Measurements from ENCODE around the gene CYBA.

Gene CYBA

DNA sequence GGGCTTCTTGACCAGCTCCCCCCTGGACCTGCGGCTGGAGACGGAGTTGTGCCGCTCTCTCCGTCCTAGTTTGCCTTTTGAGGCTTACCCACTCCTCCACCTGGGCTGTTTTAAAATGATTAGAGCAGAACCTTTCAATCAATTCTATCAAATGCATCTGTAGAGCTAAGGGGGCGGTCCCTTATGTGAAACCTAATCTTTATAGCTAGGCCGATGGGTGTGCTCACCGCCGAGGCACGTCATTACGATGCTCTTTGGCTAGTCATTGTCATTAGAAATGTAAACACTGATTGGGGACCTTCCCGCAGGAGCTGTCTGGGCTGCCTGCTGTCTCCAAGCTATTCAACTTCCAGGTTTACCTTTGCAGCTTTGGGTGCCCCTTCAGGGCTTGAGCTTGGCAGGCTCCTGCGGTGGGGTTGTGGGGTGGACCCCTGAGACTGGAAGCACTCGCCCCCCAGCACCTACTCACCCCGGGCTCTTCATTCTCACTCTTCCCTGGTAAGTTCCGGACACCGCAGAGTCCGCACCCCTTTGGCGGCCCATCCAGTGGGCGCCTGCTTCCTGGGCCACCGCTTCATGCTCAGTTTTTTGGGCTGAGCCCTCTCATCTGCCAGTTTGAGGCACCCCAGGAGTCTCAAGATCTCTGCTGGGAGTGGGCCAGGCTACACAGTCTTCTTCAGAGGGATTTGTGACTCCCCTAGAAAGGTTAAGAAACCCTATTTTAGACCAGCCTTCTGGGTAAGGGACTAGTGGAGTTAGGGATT, 33.4 kb downstream of the CYBA start:
- TF ChIP-seq, protein P1, sequence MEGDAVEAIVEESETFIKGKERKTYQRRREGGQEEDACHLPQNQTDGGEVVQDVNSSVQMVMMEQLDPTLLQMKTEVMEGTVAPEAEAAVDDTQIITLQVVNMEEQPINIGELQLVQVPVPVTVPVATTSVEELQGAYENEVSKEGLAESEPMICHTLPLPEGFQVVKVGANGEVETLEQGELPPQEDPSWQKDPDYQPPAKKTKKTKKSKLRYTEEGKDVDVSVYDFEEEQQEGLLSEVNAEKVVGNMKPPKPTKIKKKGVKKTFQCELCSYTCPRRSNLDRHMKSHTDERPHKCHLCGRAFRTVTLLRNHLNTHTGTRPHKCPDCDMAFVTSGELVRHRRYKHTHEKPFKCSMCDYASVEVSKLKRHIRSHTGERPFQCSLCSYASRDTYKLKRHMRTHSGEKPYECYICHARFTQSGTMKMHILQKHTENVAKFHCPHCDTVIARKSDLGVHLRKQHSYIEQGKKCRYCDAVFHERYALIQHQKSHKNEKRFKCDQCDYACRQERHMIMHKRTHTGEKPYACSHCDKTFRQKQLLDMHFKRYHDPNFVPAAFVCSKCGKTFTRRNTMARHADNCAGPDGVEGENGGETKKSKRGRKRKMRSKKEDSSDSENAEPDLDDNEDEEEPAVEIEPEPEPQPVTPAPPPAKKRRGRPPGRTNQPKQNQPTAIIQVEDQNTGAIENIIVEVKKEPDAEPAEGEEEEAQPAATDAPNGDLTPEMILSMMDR (IDR thresholded peaks at IDR 0.05; ENCODE audit: control extremely low read depth, extremely low read depth, low read depth, missing control alignments) = no peak
- CTCF ChIA-PET = interaction anchor here (0.8 to 1.5 kb wide), 5 partner anchors 8 to 27 kb away, joined by 3 to 4 read pairs (median 3); no protein-coding TSS in a partner anchor
- no peak for DNase-seq (ENCODE audit: extremely low spot score)
- POLR2A ChIA-PET = no interaction called here

DNA sequence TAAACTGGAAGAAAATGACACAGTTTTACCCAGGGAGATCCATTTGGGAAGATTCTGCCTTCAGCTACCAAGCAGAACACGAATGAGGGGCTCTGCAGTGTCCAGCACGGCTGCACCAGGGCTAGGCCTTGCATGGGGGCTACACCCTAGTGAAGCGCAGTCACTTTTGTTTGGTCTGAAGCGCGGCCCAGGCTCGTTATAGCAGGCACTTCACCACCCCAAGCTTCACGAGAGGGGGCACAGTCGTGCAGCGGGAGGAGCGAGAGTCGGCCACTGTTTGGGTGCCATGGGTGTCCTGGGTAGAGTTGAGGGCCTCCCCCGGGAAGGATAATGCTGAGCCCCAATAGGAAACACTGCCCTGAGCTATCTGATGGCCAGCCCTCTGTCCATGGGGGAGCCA, 34.1 kb downstream of the CYBA start:
- TF ChIP-seq, protein P1 (IDR thresholded peaks at IDR 0.05; ENCODE audit: control extremely low read depth, extremely low read depth, low read depth, missing control alignments) = no peak
- CTCF ChIA-PET = interaction anchor here (1.1 to 1.5 kb wide), 4 partner anchors 8 to 27 kb away, joined by 3 to 4 read pairs (median 4); no protein-coding TSS in a partner anchor

DNA sequence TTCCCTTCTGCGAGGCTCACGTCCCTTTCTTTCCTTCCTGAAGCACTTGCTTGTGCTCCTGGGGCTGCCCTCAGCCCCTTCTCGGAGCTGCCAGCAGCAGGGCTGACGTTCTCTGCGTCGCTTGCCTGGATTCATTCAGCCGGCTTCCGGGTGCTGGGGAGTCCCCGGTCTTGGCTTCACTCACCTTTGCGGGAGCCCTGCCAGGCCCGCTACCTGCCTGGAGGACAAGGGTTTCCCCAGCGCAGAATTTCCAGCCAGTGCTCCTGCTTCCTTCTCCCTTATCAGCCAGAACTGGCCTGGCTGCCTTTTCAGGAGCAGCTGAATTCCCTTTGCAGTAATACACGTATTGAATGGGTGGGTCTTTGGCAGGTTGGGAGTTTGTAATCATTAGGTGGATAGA, 34.5 kb downstream of the CYBA start:
- no peak for DNase-seq (ENCODE audit: extremely low spot score)
- TF ChIP-seq, protein P1 (IDR thresholded peaks at IDR 0.05; ENCODE audit: control extremely low read depth, extremely low read depth, low read depth, missing control alignments) = no peak
- ChIA-PET CTCF (interaction anchor here (1.1 to 1.5 kb wide), 4 partner anchors 8 to 26 kb away, joined by 3 to 4 read pairs (median 4); no protein-coding TSS in a partner anchor), POLR2A (no interaction called here)

More for the DNA sequence above, 34.1 kb downstream of the CYBA start:
- no peak for DNase-seq (ENCODE audit: extremely low spot score)
- POLR2A ChIA-PET = no interaction called here

DNA sequence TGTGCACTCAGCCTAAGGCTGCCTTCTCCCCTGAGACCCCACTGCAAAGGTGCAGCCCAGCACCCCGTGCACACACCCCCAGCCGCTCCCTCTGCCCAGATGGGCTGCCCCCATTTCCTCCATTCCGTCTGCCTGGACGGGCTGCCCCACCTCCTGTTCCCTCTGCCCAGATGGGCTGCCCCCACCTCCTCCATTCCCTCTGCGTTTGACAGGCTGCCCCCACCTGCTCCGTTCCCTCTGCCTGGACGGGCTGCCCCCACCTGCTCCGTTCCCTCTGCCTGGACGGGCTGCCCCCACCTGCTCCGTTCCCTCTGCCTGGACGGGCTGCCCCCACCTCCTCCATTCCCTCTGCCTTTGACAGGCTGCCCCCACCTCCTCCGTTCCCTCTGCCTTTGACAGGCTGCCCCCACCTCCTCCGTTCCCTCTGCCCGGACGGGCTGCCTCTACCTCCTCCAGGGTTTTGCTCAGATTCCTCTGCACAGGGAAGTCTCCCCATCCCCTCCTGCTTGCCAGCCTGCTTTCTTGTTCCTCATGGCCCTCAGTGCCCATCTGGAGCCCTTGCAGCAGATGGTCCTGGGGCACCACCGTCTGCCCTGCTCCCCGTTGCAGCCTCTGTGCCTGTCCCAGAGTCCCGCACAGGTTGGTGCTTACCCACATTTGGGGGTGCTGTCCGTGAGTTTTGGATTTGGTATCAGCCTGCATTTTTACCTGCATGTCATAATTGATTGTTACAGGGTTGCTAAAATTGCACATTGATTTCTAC, 35.9 kb downstream of the CYBA start:
- ChIA-PET POLR2A (no interaction called here), CTCF (no interaction called here)
- DNase-seq (ENCODE audit: extremely low spot score) = no peak
- TF ChIP-seq, protein P1 (IDR thresholded peaks at IDR 0.05; ENCODE audit: control extremely low read depth, extremely low read depth, low read depth, missing control alignments) = no peak

DNA sequence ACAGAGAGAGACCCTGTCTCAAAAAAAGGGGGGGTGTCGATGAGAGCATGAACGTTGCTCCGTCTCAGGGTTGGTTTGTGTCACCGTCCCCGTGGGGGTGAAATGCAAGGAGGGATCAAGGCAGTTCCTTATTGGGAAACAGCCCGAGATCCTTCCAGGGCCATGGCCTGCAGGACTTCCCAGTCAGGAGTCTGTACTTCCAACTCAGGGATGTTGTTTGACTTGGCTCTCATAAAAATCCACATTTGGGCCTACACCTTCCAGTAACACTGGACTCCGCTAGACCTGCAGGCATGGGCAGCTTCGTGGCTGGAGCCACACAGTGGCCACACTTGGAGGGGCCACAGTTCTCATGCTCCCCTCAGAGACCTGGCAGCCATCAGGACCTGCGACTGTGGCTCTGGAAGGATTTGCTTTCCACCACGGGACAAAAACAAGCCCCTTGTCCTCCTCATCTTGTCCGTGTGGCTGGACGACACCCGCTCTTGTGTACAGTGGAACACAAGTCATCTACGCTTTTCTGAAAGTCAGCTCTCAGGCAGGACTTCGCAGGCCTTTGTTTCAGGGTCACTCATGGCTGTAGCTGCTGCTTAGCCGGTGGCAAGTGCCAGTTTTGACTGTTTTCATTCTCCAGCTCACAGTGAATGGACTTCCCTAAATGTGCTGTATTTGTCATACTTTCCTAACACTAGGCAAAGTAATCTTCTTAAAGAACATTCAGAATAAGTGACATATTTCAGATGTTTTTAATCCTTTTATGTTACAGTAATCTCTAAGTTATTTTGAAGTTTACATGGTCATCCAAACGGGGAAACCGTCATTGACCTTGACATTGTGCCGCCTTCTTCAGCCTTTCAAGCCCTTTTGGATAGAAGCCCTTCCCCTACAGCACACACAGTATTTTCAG, 36.7 kb downstream of the CYBA start:
- no peak for DNase-seq (ENCODE audit: extremely low spot score)
- POLR2A ChIA-PET = no interaction called here
- CTCF ChIA-PET = no interaction called here
- TF ChIP-seq, protein P1 (IDR thresholded peaks at IDR 0.05; ENCODE audit: control extremely low read depth, extremely low read depth, low read depth, missing control alignments) = no peak

DNA sequence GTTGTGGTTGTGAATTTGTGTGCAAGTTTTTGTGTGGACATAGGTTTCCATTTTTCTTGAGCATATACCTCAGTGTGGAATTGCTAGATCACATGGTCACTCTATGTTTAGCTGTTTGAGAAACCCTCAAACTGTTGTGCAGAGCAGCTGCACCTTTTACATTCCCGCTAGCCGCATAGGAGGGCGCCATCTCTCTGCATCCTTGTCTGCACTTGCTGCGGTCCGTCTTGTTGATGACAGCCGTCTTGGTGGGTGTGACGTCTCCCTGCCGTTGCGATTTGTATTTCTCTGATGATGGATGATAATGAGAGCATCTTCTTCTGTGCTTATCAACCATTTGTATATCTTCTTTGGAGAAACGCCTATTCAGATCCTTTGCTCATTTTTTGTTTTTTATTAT, 37.6 kb downstream of the CYBA start:
- CTCF ChIA-PET = no interaction called here

More for the DNA sequence above, 37.6 kb downstream of the CYBA start:
- TF ChIP-seq, protein P1 (IDR thresholded peaks at IDR 0.05; ENCODE audit: control extremely low read depth, extremely low read depth, low read depth, missing control alignments) = no peak
- POLR2A ChIA-PET = no interaction called here
- DNase-seq (ENCODE audit: extremely low spot score) = no peak
